ENCODE measurements around the gene ADIRF.
"Not testable (repeated sequence)": the region's sequence is repeated elsewhere in the genome, so short reads cannot be mapped to it uniquely, and the experiment has no call there.

GRCh38 chr10:87008303-87008702, 40.0 kb downstream of the ADIRF start:
- TF ChIP-seq, protein P1, sequence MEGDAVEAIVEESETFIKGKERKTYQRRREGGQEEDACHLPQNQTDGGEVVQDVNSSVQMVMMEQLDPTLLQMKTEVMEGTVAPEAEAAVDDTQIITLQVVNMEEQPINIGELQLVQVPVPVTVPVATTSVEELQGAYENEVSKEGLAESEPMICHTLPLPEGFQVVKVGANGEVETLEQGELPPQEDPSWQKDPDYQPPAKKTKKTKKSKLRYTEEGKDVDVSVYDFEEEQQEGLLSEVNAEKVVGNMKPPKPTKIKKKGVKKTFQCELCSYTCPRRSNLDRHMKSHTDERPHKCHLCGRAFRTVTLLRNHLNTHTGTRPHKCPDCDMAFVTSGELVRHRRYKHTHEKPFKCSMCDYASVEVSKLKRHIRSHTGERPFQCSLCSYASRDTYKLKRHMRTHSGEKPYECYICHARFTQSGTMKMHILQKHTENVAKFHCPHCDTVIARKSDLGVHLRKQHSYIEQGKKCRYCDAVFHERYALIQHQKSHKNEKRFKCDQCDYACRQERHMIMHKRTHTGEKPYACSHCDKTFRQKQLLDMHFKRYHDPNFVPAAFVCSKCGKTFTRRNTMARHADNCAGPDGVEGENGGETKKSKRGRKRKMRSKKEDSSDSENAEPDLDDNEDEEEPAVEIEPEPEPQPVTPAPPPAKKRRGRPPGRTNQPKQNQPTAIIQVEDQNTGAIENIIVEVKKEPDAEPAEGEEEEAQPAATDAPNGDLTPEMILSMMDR (IDR thresholded peaks at IDR 0.05) = not testable (repeated sequence)
- TF ChIP-seq POLR2A (IDR thresholded peaks at IDR 0.05) = not testable (repeated sequence)
